ENCODE measurements around the gene CWC15.
"Not testable (repeated sequence)": the region's sequence is repeated elsewhere in the genome, so short reads cannot be mapped to it uniquely, and the experiment has no call there.

DNA sequence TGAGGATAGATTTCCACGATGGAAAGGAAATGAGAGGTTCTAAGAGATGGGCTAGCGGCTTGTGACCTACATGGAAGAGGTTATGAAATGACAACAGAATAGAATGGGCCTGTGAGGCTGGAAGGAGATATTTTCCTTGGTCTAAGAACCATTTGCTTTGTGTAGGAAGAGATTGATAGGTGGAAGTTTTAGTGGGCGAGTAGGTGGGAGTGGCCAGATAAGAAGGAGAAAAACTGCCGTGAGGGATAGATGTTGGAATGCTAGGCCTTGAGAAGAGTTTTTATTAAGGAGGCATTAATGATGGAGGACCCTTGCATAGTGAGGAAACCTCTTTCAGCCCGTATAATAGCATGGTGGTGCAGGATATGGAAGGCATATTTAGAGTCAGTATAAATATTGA is 48.1 kb upstream of the CWC15 start:
- TF ChIP-seq, protein P1, sequence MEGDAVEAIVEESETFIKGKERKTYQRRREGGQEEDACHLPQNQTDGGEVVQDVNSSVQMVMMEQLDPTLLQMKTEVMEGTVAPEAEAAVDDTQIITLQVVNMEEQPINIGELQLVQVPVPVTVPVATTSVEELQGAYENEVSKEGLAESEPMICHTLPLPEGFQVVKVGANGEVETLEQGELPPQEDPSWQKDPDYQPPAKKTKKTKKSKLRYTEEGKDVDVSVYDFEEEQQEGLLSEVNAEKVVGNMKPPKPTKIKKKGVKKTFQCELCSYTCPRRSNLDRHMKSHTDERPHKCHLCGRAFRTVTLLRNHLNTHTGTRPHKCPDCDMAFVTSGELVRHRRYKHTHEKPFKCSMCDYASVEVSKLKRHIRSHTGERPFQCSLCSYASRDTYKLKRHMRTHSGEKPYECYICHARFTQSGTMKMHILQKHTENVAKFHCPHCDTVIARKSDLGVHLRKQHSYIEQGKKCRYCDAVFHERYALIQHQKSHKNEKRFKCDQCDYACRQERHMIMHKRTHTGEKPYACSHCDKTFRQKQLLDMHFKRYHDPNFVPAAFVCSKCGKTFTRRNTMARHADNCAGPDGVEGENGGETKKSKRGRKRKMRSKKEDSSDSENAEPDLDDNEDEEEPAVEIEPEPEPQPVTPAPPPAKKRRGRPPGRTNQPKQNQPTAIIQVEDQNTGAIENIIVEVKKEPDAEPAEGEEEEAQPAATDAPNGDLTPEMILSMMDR (conservative IDR thresholded peaks at IDR 0.05; ENCODE audit: low read length), result not testable (repeated sequence)
- not testable (repeated sequence) for TF ChIP-seq EZH2phosphoT487 (IDR thresholded peaks at IDR 0.05; ENCODE audit: borderline replicate concordance, low read depth, low read length)

All from OCI-LY7 (cell line).